Measurements from ENCODE around the gene C3AR1.
"Not testable (repeated sequence)": the region's sequence is repeated elsewhere in the genome, so short reads cannot be mapped to it uniquely, and the experiment has no call there.

C3AR1 gene

GRCh38 chr12:8031872-8032241 lies 34.3 kb downstream of the C3AR1 start:
- Histone ChIP-seq H3K9me3 (ENCODE audit: control insufficient read depth, low read length) (no peaks in the 10 kb centered on the region), H3K4me1 (ENCODE audit: control insufficient read depth, insufficient read depth, low read length) (peaks cover 19% of the 10 kb centered on the region), H3K27ac (ENCODE audit: insufficient read depth, low read depth, low read length, poor library complexity, severe bottlenecking) (no peak overlapping the region), H3K4me3 (ENCODE audit: insufficient read depth, low read depth, low read length) (peak overlapping the region; percentile 73), H3K36me3 (ENCODE audit: control insufficient read depth, insufficient read depth, low read length) (no peaks in the 10 kb centered on the region), H3K27me3 (ENCODE audit: control insufficient read depth, insufficient read depth, low read length, poor library complexity, severe bottlenecking) (no peaks in the 10 kb centered on the region)
- WGBS, 2 experiments, result 69 to 76% methylated on average over 4 to 5 of the region's 5 CpGs

- not testable (repeated sequence) for H3K36me3 ChIP-seq (ENCODE audit: control insufficient read depth, insufficient read depth, low read length); H3K27me3 ChIP-seq (ENCODE audit: control insufficient read depth, insufficient read depth, low read length, poor library complexity, severe bottlenecking); H3K27ac ChIP-seq (ENCODE audit: insufficient read depth, low read depth, low read length, poor library complexity, severe bottlenecking); H3K9me3 ChIP-seq (ENCODE audit: control insufficient read depth, low read length); H3K4me3 ChIP-seq (ENCODE audit: insufficient read depth, low read depth, low read length)
- 92 to 94% methylated on average over 23 of the region's 23 CpGs for WGBS, 2 experiments
- peaks cover 19% of the 10 kb centered on the region for H3K4me1 ChIP-seq (ENCODE audit: control insufficient read depth, insufficient read depth, low read length)
Observed at GRCh38 chr12:8031017-8031416, 35.1 kb downstream of the C3AR1 start.

- H3K4me1 ChIP-seq (ENCODE audit: control insufficient read depth, insufficient read depth, low read length), result peaks cover 18% of the 10 kb centered on the region
- H3K27ac ChIP-seq (ENCODE audit: insufficient read depth, low read depth, low read length, poor library complexity, severe bottlenecking), result no peak overlapping the region
- H3K4me3 ChIP-seq (ENCODE audit: insufficient read depth, low read depth, low read length), result no peak overlapping the region
- WGBS, 2 experiments, result 97 to 100% methylated on average over 3 of the region's 3 CpGs
- H3K27me3 ChIP-seq (ENCODE audit: control insufficient read depth, insufficient read depth, low read length, poor library complexity, severe bottlenecking), result no peaks in the 10 kb centered on the region
- no peaks in the 10 kb centered on the region for H3K36me3 ChIP-seq (ENCODE audit: control insufficient read depth, insufficient read depth, low read length)
- H3K9me3 ChIP-seq (ENCODE audit: control insufficient read depth, low read length), result no peaks in the 10 kb centered on the region
Observed at GRCh38 chr12:8030189-8030588, 36.0 kb downstream of the C3AR1 start.

GRCh38 chr12:8028267-8028666 lies 37.9 kb downstream of the C3AR1 start:
- WGBS, 2 experiments, result 93% methylated on average over 13 to 15 of the region's 15 CpGs
- no peaks in the 10 kb centered on the region for H3K27me3 ChIP-seq (ENCODE audit: control insufficient read depth, insufficient read depth, low read length, poor library complexity, severe bottlenecking)
- H3K36me3 ChIP-seq (ENCODE audit: control insufficient read depth, insufficient read depth, low read length), result no peaks in the 10 kb centered on the region
- H3K27ac ChIP-seq (ENCODE audit: insufficient read depth, low read depth, low read length, poor library complexity, severe bottlenecking), result no peak overlapping the region
- H3K9me3 ChIP-seq (ENCODE audit: control insufficient read depth, low read length), result no peaks in the 10 kb centered on the region
- H3K4me3 ChIP-seq (ENCODE audit: insufficient read depth, low read depth, low read length), result no peak overlapping the region
- peaks cover 4% of the 10 kb centered on the region for H3K4me1 ChIP-seq (ENCODE audit: control insufficient read depth, insufficient read depth, low read length)

GRCh38 chr12:8027856-8028255 lies 38.3 kb downstream of the C3AR1 start:
- Histone ChIP-seq H3K36me3 (ENCODE audit: control insufficient read depth, insufficient read depth, low read length) (no peaks in the 10 kb centered on the region), H3K27me3 (ENCODE audit: control insufficient read depth, insufficient read depth, low read length, poor library complexity, severe bottlenecking) (no peaks in the 10 kb centered on the region), H3K27ac (ENCODE audit: insufficient read depth, low read depth, low read length, poor library complexity, severe bottlenecking) (no peak overlapping the region), H3K4me3 (ENCODE audit: insufficient read depth, low read depth, low read length) (no peak overlapping the region), H3K9me3 (ENCODE audit: control insufficient read depth, low read length) (no peaks in the 10 kb centered on the region), H3K4me1 (ENCODE audit: control insufficient read depth, insufficient read depth, low read length) (peaks cover 4% of the 10 kb centered on the region)
- WGBS, 2 experiments, result 92 to 94% methylated on average over 5 of the region's 5 CpGs

GRCh38 chr12:8026291-8026900 lies 39.8 kb downstream of the C3AR1 start:
- peaks cover 4% of the 10 kb centered on the region for H3K4me1 ChIP-seq (ENCODE audit: control insufficient read depth, insufficient read depth, low read length)
- H3K27me3 ChIP-seq (ENCODE audit: control insufficient read depth, insufficient read depth, low read length, poor library complexity, severe bottlenecking), result no peaks in the 10 kb centered on the region
- peak overlapping the region; percentile 89 for H3K27ac ChIP-seq (ENCODE audit: insufficient read depth, low read depth, low read length, poor library complexity, severe bottlenecking)
- 1 to 2% methylated on average over 27 of the region's 27 CpGs for WGBS, 2 experiments
- no peaks in the 10 kb centered on the region for H3K36me3 ChIP-seq (ENCODE audit: control insufficient read depth, insufficient read depth, low read length)
- H3K9me3 ChIP-seq (ENCODE audit: control insufficient read depth, low read length), result no peaks in the 10 kb centered on the region
- peak overlapping the region; percentile 44 for H3K4me3 ChIP-seq (ENCODE audit: insufficient read depth, low read depth, low read length)

GRCh38 chr12:8018666-8019581 lies 47.2 kb downstream of the C3AR1 start:
- H3K9me3 ChIP-seq (ENCODE audit: control insufficient read depth, low read length), result no peaks in the 10 kb centered on the region
- H3K27ac ChIP-seq (ENCODE audit: insufficient read depth, low read depth, low read length, poor library complexity, severe bottlenecking), result no peak overlapping the region
- H3K4me1 ChIP-seq (ENCODE audit: control insufficient read depth, insufficient read depth, low read length), result peaks cover 4% of the 10 kb centered on the region
- WGBS, 2 experiments, result 2% methylated on average over 58 of the region's 58 CpGs
- H3K36me3 ChIP-seq (ENCODE audit: control insufficient read depth, insufficient read depth, low read length), result no peaks in the 10 kb centered on the region
- H3K27me3 ChIP-seq (ENCODE audit: control insufficient read depth, insufficient read depth, low read length, poor library complexity, severe bottlenecking), result peaks cover 10% of the 10 kb centered on the region
- peak overlapping the region; percentile 57 for H3K4me3 ChIP-seq (ENCODE audit: insufficient read depth, low read depth, low read length)

GRCh38 chr12:8018213-8018612 lies 47.9 kb downstream of the C3AR1 start:
- H3K36me3 ChIP-seq (ENCODE audit: control insufficient read depth, insufficient read depth, low read length); H3K27me3 ChIP-seq (ENCODE audit: control insufficient read depth, insufficient read depth, low read length, poor library complexity, severe bottlenecking); H3K4me1 ChIP-seq (ENCODE audit: control insufficient read depth, insufficient read depth, low read length); H3K27ac ChIP-seq (ENCODE audit: insufficient read depth, low read depth, low read length, poor library complexity, severe bottlenecking); H3K9me3 ChIP-seq (ENCODE audit: control insufficient read depth, low read length): not testable (repeated sequence)
- WGBS, 2 experiments, result 47% methylated on average over 13 to 16 of the region's 16 CpGs
- H3K4me3 ChIP-seq (ENCODE audit: insufficient read depth, low read depth, low read length), result peak overlapping the region; percentile 57

- Histone ChIP-seq H3K4me1 (ENCODE audit: control insufficient read depth, insufficient read depth, low read length) (no peaks in the 10 kb centered on the region), H3K9me3 (ENCODE audit: control insufficient read depth, low read length) (no peaks in the 10 kb centered on the region), H3K36me3 (ENCODE audit: control insufficient read depth, insufficient read depth, low read length) (no peaks in the 10 kb centered on the region), H3K27ac (ENCODE audit: insufficient read depth, low read depth, low read length, poor library complexity, severe bottlenecking) (no peak overlapping the region), H3K4me3 (ENCODE audit: insufficient read depth, low read depth, low read length) (no peak overlapping the region), H3K27me3 (ENCODE audit: control insufficient read depth, insufficient read depth, low read length, poor library complexity, severe bottlenecking) (peaks cover 8% of the 10 kb centered on the region)
- WGBS, 2 experiments, result 87 to 88% methylated on average over 18 of the region's 18 CpGs
Observed at GRCh38 chr12:8014836-8015235, 51.3 kb downstream of the C3AR1 start.

GRCh38 chr12:8012651-8013309 lies 53.4 kb downstream of the C3AR1 start:
- no peak overlapping the region for H3K4me3 ChIP-seq (ENCODE audit: insufficient read depth, low read depth, low read length)
- H3K4me1 ChIP-seq (ENCODE audit: control insufficient read depth, insufficient read depth, low read length), result no peaks in the 10 kb centered on the region
- H3K27ac ChIP-seq (ENCODE audit: insufficient read depth, low read depth, low read length, poor library complexity, severe bottlenecking), result no peak overlapping the region
- WGBS, 2 experiments, result 92 to 94% methylated on average over 7 of the region's 7 CpGs
- H3K27me3 ChIP-seq (ENCODE audit: control insufficient read depth, insufficient read depth, low read length, poor library complexity, severe bottlenecking), result no peaks in the 10 kb centered on the region
- H3K9me3 ChIP-seq (ENCODE audit: control insufficient read depth, low read length), result no peaks in the 10 kb centered on the region
- no peaks in the 10 kb centered on the region for H3K36me3 ChIP-seq (ENCODE audit: control insufficient read depth, insufficient read depth, low read length)

Measured in ectodermal cell (in vitro differentiated cells).